ENCODE measurements around the gene TRNP1. TPM values are rescaled to one million over a fixed set of nuclear protein-coding genes. Genes with fewer than 3 reads are reported as not detected.

TRNP1 gene
- total RNA-seq, 1 donor from 2014 or later = 3.1 TPM

Other genes starting within 250 kb of the TRNP1 start
- 6.2 and 7.2 TPM in 2 replicates for gene PIGV, start 205.7 kb upstream of the TRNP1 start, total RNA-seq
- 3.6 and 7.1 TPM in 2 replicates for gene ZDHHC18, start 167.0 kb upstream of the TRNP1 start, total RNA-seq
- 0.13 TPM in 1 of 2 replicates, not detected in the other for gene SFN, start 130.5 kb upstream of the TRNP1 start, total RNA-seq
- 6.8 and 11.1 TPM in 2 replicates for gene GPN2, start 103.4 kb upstream of the TRNP1 start, total RNA-seq
- 8.2 and 10.1 TPM in 2 replicates for gene GPATCH3, start 93.2 kb upstream of the TRNP1 start, total RNA-seq
- gene NR0B2, start 79.7 kb upstream of the TRNP1 start, total RNA-seq = not detected in 2 replicates
- gene NUDC, start 71.9 kb upstream of the TRNP1 start, total RNA-seq = 16.9 and 18.3 TPM in 2 replicates
- not detected in 2 replicates for gene KDF1, start 33.2 kb upstream of the TRNP1 start, total RNA-seq
- gene TENT5B, start 19.2 kb downstream of the TRNP1 start, total RNA-seq = under 0.01 and 0.26 TPM in 2 replicates
- 3.9 and 6.8 TPM in 2 replicates for gene SLC9A1, start 161.4 kb downstream of the TRNP1 start, total RNA-seq
- gene WDTC1, start 240.9 kb downstream of the TRNP1 start, total RNA-seq = 18.5 and 31.1 TPM in 2 replicates

Data from dermis microvascular lymphatic vessel endothelial cell (primary cell).